ELR (cell line): ENCODE data around the gene DDAH1.
"Not testable (repeated sequence)": the region's sequence is repeated elsewhere in the genome, so short reads cannot be mapped to it uniquely, and the experiment has no call there.

Experiments used
- DNase-seq: peaks from one replicate; pipeline ENCODE4 v3.0.0-alpha.2; 2015; ENCODE audit warnings: low read depth

Gene DDAH1

DNA sequence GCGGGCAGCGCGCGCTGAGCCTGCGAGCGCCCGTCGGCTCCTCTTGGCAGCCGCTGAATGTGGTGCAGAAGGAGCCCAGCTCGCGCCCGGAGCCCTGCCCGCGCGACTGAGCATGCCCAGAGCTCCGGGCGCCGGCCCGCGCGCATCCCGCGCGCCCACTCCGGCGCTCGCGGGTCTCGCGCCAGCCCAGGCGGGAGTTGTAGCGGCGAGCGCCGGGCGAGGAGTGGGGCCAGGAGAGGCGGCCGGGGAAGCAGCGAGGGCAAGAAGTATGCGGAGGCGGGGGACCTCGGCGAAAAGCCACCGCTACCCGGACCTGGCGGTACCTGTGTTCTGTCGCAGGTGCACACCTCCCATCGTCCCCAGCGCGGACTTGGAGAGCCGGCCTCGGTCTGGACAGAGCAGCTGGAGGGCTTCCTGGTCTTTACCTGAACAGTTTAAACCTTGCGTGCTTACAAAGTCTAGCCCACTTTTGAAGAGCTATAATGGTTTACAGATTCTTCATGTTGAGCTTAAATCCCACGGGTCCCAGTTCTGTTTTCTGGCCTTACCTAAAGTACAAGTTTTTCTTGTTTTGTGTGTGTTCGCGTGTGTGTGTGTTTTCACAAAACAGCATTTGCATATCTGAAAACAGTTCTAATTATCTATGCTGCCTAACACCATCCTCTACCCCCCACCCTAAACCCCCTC is at the start of gene DDAH1:
Gene DDAH1, minus strand, starts transcription at position 61 of the 687 bp plus-strand sequence. CDS start 114 bp downstream, outside the sequence.
- peak; percentile 75 for DNase-seq

DNA sequence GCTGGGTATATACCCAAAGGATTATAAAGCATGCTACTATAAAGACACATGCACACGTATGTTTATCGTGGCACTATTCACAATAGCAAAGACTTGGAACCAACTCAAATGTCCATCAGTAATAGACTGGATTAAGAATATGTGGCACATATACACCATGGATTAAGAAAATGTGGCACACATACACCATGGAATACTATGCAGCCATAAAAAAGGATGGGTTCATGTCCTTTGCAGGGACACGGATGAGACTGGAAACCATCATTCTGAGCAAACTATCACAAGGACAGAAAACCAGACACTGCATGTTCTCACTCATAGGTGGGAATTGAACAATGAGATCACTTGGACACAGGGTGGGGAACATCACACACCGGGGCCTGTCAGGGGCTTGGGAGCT is 49.0 kb upstream of the DDAH1 start:
- not testable (repeated sequence) for DNase-seq

DNA sequence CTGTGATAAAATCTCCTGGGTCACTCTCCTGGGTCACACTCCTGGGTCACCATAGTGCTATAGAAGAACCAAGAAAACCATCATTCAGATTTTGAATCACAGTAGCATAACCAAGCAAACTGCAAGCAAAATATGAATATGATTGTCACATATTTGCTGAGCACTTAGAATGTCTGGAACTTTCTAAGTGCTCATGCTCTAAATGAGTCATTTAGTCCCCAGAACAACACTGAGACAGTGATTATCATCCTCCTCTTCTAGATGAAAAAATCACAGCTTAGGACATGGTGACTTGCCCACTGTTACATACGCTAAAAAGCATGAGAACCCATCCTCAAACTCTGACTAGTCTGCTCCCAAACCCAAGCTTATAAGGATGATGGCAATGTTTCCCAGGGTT is 39.5 kb upstream of the DDAH1 start:
- DNase-seq = peak; percentile 31

DNA sequence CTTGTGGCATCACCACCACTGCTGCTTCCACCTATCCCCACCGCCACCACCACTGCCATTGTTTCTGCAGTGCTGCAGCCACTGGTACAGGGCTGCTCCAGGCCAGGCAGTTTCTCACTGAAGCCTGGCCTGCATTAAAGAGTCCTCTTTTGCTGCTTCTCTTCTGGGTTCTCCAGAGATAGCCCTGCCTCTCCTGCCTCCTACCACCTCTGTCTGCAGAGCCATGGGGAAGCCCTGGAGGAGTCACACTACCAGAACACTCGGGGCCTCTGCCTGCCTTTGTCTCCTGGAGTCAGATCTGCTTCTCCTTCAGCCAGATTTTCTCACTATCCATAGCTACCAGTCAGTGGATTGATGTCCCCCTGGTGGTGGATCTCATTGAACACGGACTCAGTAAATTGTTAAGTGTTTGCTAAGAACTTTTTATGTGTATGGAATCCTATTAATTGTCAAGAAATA is 37.7 kb upstream of the DDAH1 start:
- peak; percentile 79 for DNase-seq

DNA sequence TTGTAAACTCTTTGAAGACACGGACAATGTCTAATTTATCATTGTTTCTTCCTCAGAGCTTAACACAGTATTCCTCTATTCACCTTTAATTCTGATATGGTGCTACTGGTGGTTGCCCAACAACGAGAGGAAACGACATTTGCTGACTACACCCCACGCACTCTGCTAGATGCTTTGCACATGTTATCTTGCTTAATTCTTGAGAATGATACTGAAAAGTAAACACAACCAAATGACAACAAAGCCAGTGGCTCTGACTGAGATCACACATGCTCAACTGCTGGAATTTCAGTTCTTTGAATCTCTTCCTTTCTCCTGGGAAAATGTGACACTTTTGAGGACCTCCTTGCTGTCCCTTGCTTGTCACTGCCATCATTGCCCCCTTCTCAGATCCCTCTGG is 37.2 kb upstream of the DDAH1 start:
- DNase-seq = peak; percentile 23

DNA sequence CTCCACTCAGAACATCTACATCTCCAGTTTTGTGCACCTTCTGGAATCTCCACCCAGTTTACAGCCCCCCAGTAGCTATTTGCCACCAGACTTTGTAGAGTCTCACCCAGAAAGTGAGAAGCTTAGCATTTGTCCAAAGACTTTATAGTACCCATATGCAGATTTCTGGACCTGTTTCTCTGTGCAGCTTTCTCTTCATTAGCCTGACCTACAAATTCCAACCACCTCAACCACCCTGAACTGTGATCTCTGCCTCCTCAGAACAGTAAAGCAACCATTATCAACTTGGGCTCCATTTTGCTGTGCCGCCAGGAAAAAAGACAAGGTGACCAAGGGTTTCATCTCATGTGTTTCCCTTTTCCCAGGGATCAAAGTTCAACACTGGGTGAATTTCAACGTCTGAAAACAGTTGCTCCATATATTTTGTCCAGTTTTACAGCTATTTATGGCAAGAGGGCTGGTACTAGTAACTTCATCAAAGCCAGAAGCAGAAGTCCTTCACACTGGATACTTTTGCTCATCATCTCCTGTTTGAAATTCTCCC is 36.5 kb upstream of the DDAH1 start:
- no peak for DNase-seq

DNA sequence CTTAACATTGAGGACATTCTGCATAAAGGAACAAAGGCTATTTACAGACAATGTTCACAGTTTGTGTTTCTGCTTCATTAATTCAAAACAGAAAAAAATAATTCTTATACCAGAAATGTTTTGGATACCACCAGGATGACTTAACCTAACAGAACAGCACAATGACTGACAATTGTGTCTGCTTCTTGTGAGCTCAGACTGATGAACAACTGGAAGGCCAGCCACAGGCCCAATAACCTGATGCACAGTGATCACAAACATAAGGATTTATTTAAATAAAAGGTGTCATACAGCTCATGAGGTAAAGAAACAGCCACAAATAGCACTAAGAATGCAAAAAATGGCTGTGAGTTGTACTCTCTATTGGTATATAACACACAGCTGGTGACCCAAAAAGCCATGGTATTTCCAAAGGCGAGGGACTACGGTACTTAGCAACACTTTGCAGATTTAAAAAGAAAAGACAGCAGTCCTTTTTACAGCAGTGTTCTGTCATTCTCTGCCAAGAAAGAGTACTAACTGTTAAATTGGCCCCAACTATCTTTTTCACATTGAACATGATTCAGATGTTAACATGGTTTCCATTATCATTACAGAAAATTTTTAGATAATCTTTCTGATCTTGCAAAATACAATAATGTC is 32.1 kb upstream of the DDAH1 start:
- DNase-seq = peak; percentile 24

DNA sequence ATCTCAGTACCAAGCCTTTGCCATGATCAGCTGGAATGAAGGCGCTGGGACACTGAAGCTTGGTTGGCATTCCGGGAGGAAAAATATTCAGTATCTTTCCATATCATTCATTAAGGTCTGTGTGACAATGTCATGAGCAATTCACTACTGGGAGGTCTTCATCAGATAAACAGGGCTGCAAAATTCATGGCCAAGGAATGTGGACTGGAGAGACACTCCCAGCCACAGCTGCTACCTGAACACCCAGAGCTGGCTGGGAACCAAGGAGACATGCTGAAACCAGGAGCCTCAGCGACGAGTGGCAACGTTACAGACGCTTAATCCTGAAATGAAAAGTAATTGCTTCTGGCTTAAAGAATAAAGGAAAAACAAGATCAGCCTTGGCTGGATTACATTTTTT is 30.6 kb upstream of the DDAH1 start:
- DNase-seq = peak; percentile 88

DNA sequence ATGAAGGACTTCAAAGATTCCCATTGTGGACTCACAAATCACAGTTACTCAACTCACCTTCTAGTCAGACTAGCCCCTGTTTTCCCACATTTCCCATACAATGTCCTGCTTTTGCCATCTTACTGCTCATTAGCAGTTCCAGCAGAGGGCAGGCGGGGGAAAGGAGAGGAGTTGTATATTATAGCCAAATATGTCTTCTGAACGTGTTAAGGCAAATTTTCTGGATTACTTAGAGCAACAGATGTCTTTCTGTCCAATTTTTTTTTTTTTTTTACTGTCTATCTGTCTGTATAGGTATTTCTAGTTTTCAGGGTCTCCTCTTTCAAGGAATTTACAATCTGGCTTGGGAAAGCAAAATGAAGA is 29.9 kb upstream of the DDAH1 start:
- DNase-seq = peak; percentile 42

DNA sequence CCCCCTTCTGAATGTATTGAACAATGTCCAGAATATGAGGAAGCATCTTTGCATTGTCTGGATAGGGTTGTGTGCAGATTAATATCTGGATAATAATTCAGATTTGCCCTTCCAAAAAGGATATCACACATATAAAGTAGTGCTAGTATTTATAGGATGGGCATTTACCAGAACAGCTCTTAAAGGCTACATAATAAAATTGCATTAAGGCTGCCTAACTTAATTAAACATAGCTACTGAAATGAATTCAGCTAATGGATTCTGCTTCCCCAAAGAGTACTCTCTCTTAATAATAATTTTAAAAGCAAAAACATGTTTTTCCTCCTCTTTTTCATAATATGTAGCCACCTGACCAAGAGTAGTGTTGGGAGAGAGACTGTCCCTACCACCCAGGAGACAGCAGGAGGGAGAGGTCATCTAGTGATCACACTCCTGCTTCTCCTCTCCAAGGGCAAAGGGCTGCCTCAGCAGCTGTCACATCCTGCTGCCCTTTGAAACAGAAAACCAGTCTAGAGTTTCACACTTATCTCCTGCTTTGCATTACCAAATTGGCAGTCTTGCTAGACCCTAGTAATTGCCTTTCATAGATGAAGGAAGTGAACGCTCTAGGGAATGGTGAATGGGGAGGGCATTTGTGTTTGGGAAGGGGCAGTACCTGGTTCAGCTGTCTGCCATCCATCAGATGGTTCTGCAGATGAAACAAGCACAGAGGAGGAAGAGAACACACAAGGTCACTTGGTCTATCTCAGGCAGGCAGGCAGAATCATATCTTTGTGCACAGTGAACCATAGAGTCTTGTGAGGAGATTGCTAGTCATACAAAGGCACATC is 29.3 kb upstream of the DDAH1 start:
- no peak for DNase-seq

DNA sequence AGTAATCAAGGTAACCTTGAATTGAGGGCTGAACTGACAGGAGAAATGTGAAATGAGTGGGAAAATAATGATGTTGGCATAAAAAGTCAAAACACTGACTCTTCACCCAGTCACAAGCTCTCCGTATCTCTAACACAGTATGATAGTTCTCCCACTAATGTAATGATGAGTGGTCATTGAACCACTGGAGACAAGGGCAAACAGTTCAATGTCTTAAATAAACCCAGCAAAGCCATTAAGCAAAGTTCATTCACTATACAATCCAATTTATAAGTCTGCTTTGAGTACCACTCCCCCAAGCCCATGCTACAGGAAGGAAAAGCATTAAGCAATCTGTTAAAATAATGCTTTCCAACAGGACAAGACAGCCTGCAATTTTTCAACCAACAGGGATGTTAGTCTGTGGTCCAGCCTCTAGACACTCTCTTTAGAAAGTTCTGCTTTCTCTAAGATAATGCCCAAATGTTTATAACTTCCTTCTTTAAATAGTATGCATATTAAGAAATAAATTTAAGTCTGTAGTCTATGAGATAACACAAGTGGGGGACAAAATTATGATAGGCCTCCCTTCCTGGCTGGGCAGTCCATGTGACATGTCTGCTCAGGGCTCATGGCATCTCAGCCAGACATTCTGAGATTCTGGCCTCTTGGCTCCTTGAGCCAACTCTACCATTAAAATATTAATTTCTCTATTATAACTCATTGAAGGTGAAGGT is 25.5 kb upstream of the DDAH1 start:
- DNase-seq = no peak

DNA sequence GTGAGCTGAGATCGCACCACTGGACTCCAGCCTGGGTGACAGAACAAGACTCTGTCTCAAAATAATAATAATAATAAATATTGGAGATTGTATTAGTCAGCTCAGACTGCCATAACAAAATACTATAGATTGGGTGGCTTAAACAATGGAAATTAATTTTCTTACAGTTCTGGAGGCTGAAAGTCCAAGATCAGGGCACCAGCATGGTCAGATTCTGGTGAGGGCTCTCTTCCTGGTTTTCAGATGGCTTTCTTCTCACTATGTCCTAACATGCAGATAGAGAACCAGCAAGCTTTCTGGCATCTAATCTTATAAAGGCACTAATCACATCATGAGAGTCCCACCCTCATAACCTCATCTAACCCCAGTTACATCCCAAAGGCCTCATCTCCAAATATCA is 23.2 kb upstream of the DDAH1 start:
- no peak for DNase-seq

DNA sequence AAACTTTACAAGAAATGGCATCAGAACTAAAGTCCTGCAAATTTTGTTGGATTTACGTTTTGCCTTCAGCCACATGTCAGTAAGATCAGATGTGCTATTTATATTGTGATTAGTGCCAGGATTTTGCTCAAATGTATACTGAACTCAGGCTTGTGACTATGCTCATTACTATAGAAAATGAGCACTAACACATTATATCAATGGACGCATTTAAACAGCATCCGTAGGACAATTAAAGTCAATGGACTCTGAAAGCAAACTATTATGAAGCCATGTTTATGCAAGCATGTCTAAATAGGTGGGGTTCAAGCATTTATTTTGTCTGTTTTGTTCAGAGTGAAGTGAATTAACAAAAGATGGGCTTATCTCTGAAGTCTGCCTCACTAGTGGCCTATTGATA is 20.6 kb upstream of the DDAH1 start:
- DNase-seq = no peak

DNA sequence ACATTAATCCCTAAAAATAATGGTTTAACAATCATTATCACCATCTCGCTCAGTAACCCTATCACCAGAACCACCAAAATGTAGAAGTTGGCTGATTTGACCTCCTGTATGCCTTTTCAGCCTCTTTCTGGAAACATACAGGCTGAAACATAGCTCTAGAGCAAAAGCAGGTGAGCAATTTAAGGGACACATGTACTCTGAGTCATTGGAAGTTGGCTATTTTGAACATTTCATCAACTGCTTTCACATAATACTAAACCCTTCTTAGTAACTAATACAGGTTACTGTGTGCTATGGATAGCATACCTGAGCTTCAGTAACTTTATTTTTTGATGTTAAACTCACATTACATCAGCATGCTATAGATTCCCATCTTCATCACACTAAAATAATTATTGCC is 19.8 kb upstream of the DDAH1 start:
- no peak for DNase-seq

DNA sequence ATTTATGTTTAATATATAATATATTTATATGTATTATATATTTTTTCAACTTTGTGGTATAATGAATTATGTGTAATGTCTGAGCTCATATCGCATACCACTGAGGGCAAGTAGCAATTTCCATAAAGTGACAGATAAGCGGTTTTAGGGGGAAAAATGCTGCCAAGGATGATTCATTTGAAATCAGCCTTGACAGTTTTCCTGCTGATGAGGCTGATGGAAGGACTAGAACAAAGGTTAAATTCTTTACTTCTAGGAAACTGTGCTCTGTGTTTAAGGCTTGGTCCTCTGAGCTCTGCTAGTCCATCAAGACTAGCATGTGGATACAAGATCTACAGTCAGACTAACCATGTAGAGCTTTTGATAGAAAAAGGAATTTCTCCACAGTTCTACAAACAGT is 19.3 kb upstream of the DDAH1 start:
- peak; percentile 55 for DNase-seq

DNA sequence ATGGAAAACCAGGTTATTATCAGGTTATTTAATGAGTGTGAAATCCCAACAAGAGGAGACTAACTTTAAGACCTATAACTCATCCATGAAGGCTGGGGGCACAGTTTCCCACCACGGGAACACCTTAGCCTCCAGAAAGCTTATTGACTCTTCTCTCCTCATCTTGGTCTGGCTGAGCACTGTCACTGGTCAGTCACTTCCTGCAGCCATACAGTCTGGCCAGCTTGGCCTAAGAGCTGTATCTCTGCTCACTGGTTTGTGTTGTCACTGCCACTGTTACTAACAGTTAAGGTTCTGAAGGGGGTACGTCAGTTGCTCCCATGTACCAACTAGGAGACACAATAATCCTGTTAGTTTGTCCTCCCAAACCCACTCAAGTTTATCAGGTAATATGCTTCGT is 16.7 kb upstream of the DDAH1 start:
- peak; percentile 62 for DNase-seq

DNA sequence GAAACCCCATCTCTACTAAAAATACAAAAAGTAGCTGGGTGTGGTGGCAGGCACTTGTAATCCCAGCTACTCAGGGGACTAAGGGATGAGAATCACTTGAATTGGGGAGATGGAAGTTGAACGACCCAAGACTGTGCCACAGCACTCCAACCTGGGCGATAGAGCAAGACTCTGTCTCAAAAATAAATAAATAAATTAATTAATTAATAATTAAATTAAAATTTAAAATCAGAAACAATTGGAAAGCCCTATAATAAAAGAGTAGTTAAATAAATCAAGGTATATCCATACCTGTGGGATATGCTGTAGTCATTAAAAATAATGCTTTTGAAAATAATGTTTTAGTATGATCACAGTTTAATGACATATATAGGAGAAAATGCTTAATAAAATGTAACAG is 15.6 kb upstream of the DDAH1 start:
- DNase-seq = no peak

DNA sequence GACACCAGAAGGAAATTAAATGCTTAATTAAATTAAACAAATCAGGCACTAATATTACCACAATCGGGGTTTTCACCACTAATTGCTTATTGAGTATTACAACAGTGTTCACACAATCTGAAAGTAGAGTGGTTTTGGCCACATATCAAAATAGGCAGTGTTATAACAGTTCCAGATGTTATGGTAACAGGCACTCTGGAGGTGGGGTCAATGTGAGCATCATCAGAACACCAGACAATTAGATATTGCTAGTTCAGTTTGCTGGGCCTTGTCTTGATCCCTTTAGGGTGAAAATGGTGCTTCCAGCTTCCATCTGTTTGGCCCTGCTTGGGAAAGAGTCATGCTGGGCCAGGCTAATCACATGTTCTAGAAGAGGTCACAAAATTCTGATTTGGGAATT is 14.5 kb upstream of the DDAH1 start:
- DNase-seq = no peak

DNA sequence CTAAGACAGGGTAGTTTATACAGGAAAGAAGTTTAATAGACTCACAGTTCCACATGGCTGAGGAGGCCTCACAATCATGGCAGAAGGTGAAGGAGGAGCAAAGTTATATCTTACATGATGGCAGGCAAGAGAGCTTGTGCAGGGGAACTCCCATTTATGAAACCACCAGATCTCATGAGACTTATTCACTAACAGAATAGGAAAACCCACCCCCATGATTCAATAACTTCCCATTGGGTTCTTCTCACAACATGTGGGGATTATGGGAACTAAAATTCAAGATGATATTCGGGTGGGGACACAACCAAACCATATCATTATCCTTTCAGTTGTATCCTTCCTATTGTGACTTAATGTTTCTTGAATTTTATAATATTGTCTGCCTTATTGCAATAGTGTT is 13.4 kb upstream of the DDAH1 start:
- DNase-seq = no peak

DNA sequence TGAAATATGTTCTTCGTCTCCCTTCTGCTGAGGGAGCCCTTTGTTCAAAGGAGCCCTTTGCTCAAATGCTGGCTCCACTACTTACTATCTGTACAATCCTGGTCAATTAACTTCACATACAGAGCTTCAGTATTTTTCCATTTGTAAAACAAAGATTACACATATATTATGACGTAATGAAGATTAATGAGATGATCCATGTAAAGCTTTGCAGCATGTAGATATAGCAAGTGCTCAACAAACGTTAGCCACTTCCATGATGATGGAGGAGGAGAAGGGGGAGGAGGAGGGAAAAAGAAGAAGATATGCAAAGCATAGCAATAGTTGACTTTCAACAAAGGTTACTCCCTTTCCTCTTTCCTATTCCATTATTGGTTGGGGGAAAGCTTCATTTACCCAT is 10.1 kb upstream of the DDAH1 start:
- no peak for DNase-seq

DNA sequence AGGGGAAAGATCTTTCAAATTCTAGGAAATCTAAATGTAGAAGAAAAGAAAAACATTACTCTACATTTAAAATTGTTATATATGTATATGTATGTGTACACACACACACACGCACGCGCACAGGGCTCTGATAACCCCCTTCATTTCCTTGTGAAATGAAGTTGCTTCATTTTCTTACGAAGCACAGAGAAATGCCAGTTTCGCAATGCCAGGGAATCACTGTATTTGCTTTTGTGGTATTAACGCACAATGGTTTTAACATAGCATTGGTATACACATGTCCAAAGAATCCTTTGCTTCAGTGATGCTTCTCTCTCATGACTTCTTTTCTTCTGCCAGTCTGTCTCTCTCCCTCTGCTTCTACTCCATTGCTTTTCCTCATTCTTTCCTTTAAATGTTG is 8.4 kb upstream of the DDAH1 start:
- DNase-seq = no peak

DNA sequence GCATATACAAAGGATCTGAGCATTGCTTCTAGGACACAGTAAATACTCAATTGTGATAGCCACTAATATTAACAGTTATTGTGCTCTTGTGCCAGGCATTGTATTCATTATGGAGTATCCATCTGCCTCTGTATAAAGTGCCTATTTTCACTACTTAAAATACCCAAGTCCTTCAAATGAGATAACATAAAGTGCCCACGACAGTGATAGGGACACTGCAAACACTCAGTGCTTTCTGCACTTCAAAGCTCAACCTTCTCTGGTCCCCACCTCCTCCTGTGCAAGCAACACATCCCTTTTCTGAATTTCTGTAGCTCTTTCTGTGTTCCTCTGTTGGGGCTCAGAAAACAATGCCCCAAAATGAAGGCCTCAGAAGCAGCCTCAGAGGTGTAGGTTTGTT is 6.6 kb upstream of the DDAH1 start:
- no peak for DNase-seq
